Activated CD4-positive, alpha-beta T cell treated with anti-CD3 and anti-CD28 coated beads for 24 hours (primary cell): ENCODE results near the gene RNASE11.
"Not testable (repeated sequence)": the region's sequence is repeated elsewhere in the genome, so short reads cannot be mapped to it uniquely, and the experiment has no call there.

Source experiments
- DNase-seq, 2 donors: peaks; one replicate each; pipeline ENCODE4 v3.0.0-alpha.2; 2020; ENCODE audit warnings: low read depth in 2 of 2

Gene RNASE11

DNA sequence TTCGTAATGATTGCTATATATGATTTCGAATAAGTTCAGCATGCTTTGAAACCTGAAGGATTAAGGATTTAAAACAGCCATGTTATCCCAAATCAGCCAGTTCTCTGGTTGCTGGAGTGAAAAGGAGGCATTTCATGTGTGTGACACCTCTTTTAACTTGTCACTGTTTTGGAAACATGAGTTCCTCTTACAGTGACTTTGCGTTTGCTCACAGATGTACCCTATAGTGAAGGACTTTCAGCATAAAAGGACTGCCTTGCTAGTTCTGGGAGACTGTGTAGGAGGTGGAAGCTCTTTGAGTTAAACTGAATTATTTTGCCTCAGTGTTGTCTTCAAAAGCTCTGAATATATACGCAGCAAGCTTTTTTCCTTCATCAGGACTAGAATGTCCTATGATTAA, 7.6 kb downstream of the RNASE11 start:
- DNase-seq = no peak

DNA sequence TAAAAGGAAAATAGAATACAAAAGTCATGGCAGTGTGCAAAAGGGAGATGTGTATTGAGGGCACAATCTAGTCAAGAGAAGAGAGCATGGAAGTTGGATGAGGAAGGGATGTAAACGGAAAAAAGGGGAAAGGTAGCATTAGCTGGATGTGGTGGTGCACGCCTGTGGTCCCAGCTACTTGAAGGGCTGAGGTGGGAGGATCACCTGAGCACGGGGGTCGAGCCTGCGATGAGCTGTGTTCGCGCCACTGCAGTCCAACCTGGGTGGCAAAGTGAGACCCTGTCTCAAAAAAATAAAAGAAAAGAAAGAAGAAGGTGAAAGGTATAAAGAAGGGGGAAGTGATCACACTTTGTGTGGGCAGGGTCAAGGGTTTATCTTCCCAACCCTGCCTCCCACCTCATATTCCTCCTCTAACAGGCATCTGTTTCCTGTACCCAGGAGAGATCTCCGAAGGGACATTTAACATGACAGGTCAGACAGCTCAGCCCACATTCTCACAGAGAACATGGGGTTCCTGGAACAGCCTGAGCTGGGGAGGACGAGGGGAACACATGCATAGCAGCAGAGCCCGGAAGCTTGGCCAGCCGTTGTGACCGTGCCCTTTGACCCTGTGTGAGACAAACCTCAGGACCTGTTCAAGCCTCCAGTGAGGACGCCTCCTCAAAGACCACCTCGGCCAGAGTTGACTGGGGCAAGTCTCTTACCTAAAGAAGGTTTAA, 8.9 kb downstream of the RNASE11 start:
- no peak for DNase-seq

DNA sequence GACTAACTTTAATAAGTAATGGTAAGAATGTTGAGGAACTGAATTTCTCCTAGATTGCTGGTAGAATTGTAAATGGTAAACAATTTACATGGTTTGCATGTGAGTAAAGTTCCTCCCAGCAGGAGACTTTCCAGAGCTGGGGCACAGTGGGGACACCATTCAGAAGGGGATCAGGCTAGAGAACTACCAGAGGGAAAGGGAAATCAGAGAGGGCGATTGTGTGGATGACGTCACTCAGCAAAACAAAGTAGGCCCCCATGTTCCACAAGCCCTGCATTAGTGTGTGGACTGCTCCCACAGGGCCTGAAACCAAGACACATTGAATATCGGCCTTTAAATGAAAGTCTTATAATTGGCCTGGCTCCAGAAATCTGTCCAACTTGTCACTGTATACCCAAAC, 9.5 kb downstream of the RNASE11 start:
- DNase-seq = no peak

DNA sequence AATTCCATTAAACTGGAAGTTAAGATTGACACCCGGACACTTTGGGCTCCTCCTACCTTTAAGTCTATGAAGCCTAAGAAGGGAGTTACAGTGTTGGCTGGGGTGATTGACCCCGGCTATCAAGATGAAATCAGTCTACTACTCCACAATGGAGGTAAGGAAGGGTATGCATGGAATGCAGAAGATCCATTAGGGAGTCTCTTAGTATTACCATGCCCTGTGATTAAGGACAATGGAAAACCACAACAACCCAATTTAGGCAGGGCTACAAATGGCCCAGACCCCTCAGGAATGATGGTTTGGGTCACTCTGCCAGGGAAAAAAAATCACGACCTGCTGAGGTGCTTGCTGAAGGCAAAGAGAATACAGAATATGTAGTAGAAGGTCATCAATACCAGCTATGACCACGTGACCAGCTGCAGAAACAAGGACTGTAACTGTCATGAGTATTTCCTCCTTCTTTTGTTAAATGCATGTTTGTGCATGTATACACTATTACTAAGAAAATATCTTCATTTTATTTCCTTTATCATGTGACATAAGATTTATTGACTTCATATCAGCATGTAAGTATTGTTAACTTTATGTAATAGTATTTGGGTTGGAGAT, 15.3 kb downstream of the RNASE11 start:
- not testable (repeated sequence) for DNase-seq

DNA sequence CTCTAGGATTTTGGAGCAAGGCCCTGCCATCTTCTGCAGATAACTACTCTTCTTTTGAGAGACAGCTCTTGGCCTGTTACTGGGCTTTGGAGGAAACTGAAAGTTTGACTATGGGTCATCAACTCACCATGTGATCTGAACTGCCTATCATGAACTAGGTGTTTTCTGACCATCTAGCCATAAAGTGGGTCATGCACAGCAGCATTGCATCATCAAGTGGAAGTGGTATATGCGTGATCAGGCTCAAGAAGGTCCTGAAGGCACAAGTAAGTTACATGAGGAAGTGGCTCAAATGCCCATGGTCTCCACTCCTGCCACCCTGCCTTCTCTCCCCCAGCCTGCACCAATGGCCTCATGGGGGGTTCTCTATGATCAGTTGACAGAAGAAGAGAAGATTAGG, 17.1 kb downstream of the RNASE11 start:
- not testable (repeated sequence) for DNase-seq

DNA sequence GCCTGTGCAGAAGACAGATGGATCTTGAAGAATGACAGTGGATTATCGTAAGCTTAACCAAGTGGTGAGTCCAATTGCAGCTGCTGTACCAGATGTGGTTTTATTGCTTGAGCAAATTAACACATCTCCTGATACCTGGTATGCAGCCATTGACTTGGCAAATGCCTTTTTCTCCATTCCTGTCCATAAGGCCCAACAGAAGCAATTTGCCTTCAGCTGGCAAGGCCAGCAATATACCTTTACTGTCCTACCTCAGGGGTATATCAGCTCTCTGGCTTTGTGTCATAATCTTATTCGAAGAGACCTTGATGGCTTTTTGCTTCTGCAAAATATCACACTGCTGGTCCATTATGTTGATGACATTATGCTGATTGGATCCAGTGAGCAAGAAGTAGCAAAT, 17.9 kb downstream of the RNASE11 start:
- DNase-seq = not testable (repeated sequence)

DNA sequence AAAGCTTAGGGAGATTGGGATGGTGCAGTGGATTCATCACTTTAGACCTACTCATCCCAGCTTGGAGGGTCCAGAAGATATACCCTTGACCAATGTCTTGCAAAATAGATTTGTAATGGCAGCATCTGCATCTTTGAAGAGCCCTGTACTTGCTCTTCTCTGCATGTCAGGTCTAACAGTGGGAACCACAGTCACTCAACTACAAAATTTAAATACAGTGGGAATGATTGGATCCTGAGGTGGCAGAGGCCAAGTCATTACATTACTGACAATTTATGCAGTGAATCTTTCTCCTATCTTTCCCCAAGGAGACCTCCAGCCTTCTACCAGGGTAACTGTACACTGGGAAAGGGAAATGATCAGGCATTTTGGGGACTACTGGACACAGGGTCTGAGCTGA, 18.7 kb downstream of the RNASE11 start:
- DNase-seq = no peak

DNA sequence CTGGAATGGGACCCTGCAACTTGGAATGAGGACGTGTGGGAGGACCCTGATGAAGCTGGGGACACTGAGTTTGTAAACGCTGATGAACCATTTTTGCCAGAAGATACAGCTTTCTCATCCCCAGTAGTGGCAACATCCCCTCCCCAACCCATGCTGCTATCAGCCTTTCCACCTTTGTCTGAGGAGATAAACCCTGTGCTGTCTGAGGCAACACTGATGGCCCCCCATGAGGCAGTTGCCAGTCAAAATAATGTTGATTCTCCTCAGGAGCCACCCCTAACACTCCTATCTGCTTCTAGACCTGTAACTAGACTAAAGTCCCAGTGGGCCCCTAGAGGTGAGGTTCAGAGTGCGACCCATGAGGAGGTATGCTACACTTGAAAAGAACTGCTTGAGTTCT, 19.4 kb downstream of the RNASE11 start:
- no peak for DNase-seq

DNA sequence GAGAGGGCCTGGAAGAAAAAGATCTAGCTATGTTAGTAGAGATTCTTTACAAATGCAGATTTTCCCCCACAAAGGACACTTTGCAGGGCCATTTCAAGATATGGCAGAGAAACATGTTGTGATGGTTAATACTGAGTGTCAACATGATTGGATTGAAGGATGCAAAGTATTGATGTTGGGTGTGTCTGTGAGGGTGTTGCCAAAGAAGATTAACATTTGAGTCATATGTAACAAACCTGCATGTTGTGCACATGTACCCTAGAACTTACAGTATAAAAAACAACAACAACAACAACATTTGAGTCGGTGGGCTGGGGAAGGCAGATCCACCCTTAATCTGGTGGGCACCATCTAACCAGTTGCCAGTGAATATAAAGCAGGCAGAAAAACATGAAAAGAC, 20.6 kb downstream of the RNASE11 start:
- not testable (repeated sequence) for DNase-seq

DNA sequence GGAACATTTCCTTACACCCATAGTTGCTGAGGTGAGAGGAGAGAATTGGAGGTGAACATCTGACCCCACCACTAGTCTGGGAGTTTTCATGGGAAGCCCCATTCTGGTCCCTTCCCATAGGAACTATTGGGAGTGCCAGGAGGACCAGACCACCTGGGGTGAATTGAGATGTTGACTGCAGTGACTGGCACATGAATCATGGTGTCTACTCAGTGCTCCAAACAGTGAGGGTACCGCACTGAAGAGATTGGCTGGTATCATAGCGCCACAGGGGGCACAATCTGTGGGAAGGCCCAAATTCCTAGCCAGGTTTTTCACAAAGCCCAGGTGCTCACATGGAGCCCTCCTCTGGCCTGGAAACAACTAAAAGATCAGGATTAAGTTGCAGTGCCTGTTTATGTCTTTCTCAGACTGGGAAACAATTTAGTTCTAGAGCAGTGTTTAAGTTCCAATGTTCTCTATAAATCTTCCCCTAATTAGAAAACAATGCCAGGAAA, 23.3 kb downstream of the RNASE11 start:
- no peak for DNase-seq

DNA sequence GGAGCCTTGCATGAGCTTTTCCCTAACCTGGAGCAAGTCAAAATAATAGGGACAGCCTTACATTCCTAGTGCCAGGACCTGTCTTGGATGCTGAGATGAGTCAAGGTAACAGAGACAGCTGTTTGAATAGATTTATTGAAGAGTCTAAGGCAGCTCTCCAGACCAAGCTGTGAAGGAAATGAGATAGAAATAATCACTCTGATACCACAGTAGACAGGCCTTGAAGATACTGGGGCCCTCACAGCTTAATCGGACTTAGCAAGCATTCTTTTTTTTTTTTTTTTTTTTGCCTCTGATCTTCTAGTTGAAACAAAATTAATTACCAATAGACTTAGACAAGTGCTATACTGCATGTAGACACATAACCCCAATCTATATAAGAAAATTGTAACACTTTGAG, 23.8 kb downstream of the RNASE11 start:
- no peak for DNase-seq

DNA sequence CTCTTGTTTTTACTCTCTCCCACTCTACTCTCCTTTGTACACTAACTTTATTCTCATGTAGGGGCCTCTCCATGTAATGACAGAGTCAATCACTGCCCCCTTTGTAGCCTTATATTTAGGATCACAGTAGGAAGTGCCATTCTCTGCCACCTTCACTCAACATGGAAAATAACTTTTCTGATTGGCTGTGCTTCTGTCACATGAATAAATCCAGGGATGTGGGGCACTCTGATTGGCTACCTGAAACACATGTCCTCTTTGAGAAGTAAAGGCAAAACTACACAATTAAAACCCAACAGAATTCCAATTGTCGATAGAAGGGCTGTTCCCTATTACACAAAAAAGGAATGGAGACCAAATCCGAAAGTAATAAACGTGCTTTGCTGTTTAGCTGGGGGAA, 26.8 kb downstream of the RNASE11 start, which contains the start of gene RNASE9:
RNASE9 (minus strand) TSS at position 87 of the 400 bp plus-strand sequence.
- DNase-seq = no peak

DNA sequence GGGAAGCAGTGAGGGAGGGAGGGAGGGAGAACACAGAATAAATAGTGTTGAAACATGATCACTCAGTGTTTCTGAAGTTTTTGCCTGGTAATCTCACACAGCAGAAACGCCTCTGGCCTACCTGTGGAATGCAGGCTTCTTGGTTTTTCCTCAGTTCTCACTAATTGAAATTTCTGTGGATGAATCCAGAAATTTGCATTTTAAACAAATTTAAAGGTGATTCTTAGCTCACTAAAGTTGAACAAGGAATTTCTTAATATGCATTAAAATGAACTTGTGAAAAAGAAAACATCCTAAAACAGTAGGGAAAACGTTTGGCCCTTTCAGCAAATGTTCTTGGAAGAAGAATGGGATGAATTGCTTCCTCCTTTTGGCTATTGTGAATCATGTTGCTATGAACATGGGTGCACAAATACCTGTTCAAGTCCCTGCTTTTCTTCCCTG, 28.3 kb downstream of the RNASE11 start:
- no peak for DNase-seq

DNA sequence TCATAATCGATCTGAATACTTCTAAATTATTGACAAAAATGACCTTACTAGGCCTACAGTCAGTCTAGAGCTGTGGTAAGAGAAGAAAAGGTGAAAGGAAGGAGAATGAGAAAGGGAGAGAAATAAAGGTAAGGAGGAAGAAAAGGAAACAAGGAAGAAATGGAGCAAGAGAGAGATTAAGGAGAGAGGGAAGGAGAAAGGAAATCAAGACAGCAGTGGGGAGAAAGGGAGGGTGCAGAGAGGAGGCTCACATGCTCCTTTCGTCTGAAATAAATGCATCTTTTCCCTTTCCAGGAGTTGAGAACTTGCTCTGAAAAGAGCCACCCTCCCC, 30.6 kb downstream of the RNASE11 start:
- DNase-seq = no peak

DNA sequence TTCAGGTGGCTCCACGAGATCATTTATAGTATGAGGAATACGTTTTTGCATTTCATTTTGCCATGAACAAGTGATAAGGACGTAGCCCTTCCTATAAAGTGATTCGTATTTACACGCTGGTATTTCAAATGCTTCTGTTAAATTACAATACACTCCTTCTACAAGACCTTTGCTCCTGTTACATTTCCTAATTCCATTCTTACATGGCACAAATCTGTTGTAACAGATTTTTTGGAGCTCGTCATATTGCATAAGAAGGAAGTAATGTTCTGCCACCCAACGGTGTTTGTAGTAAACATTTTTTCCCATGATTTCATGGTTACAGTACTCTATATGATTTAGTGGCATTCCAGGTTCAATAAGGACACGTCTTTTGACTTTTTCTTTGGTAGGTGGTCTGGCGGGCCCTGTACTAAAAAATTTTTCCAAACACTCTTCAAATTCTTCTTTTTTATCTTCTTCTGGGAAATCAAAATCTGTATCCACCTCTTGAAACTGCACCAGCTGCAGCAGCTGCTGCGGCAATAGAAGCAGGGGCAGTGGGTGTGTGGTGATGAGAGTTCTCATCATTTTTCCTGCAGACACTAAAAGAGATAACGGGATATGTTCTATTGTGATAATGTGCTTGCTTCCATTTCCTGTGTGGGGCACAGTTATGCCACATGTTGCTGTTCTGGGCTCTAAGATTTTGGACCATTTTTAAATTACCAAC, 31.1 kb downstream of the RNASE11 start:
- DNase-seq = no peak

DNA sequence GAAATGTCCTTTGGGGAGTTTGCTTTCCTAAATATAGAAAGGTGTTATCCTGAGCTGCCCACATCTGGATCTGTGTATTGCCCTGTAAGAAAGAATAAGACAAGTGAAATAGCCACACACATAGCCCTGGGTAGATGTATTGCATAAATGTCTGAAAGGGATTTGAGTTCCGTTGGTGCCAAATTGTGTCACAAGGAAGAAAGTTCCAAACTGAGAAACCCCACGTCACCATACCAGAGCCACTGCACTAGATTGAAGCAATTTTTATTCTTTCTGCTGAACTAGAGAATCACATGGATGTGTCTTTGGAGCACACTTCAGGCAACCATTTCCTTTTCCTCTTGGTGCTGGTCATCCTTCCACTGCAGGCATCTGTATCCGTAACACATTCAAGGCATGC, 32.0 kb downstream of the RNASE11 start:
- DNase-seq = no peak

DNA sequence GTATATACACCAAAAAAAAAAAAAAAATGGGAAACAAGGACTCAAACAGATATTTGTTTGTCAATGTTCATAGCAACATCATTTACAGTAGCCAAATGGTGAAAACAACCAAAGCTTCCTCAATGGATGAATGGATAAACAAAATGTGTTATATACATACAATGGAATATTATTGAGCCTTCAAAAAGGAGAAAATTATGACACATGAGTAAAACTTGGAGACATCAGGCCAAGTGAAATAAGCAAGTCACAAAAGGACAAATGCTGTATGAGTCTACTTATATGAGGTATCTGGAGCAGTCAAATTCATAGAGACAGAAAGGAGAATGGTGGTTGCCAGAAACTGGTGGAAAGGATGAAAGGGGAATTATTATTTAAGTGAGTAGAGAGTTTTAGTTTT, 34.8 kb downstream of the RNASE11 start:
- DNase-seq = no peak

DNA sequence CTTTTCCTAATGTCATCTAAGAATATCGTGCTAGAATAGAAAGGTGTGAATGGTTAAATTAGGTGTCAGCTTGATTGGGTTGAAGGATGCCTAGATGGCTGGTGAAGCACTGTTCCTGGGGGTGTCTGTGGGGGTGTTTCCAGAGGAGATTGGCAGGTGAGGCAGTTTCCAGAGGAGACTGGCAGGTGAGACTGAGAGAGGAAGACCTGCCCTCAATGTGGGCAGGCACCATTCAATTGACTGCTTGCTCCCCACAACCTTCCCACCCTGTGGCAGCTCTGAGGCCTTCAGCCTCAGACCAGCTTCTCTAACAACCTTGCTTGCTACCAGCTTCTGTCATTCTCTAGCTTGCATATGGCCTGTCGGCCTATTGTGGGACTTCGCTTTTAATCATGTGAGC, 36.2 kb downstream of the RNASE11 start:
- DNase-seq = no peak

DNA sequence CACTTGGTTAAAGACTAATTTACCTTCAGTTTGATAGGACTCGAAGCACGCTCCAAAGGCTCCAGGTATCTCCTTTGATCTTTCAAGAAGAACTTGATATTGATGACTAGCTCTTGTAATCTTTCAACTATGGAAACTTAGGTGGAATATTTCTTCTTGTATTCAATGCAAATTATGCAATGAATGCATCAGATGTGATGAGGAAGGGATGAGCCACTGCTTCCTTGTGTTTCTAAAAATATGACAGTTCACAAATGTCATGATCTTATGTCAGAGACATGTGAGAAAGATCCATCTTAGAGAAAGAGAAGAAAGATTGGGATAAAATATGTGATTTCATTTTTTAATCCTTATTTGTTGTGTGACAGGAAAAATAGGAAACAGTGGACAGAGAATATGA, 36.9 kb downstream of the RNASE11 start:
- no peak for DNase-seq

DNA sequence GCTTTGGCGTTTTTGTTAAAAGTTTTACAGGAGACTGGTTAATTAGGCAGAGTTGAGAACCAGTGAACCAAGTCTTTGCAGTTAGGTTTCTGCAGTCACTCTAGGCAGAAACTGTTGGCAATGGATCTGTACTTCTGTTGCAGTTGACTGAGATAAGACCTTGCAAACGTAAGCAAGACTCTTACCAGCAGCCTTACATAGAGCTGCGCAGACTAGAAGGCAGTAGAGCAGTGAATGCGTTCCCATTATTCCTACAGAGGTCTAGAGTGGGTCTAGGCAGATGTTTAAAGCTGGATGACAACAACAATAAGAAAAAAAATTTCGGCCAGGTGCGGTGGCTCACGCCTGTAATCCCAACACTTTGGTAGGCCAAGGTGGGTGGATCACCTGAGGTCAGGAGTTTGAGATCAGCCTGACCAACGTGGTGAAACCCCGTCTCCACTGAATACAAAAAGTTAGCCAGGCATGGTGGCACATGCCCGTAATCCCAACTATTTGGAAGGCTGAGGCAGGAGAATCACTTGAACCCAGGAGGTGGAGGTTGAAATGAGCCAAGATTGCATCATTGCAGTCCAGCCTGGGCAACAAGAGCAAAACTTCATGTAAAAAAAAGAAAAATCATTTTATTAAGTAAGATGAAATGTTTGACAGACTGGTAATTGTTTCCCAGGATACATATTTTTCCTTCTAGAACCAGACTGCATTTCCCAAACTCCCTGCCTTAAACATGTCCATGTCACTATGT, 39.2 kb downstream of the RNASE11 start:
- DNase-seq = no peak

DNA sequence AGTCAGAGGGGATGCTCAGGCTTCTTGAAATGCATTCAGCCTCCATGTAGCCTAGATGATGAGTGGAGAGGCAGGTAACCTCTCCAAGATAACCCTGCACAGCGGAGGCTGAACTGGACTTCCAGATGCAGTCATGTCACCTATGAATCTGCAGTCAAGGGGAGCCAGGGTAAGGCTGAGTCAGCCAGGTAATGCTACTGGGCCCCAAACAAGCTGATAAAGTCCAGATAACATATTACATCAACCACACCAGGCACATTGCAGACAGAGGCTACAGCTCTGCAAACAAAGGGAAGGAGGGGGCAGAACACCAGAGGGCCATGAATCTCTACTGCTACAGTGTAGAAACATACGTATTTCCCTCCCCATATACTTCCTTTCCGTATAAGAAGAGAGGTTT, 40.9 kb downstream of the RNASE11 start:
- DNase-seq = no peak

DNA sequence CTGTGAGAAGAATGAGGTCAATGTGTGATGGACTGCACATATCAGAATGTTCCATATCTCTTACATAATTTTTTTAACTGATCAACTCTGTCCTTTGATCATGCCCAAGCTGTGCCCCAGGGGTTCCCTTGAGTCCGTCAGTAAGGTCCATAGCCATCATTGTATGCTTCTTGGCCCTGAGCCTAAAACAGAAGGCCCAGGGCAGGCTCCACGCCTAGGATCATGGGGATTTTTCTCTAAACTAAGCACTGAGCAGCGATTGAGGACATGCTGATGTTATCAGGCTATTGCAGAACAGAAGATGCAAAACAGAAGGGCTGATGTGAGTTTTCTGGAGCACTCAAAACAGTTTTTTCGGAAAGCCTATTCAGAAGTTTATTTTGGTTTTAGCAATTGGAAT, 47.9 kb downstream of the RNASE11 start:
- DNase-seq = no peak
